ENCODE results near the gene MYBL2. TPM values are rescaled to one million over a fixed set of nuclear protein-coding genes. Genes with fewer than 3 reads are reported as not detected.

Gene MYBL2
- total RNA-seq, 8 experiments from 2014 or later = 1.1 to 47.3 (median 1.5) TPM; not detected in 1

DNA sequence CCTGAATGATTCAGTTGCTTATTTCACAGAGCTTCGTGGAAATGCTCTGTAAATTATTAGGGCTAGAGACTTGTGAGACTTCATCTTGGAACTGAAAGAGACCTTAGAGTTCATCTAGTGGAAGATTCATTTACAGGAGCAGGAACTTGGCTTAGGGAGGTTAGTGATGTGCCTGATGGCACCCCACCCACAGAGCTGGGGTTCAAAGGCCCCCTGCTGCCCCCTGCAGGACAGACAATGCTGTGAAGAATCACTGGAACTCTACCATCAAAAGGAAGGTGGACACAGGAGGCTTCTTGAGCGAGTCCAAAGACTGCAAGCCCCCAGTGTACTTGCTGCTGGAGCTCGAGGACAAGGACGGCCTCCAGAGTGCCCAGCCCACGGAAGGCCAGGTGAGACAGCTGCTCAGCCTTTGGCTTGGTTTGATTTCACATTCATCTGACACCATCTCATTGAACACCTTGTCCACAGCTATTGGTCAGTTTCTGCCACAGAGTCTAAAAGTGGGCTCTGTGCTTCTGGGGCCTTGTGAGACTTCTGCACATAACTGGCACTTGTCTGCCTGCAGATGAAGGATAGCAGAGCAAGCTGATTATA is 25.1 kb downstream of the MYBL2 start:
- H3K4me3 ChIP-seq = no peak overlapping the region
- 45 to 100% (median 80%) methylated on average over 1 to 4 of the region's 5 CpGs; no CpG with 5 or more reads in 5 of the 10 experiments for WGBS, 10 experiments
- peak in 3 of 8 experiments; percentile 79 to 85 (median 80) for ATAC-seq (replicated peaks in 6 of 8)
- H3K27ac ChIP-seq = no peak overlapping the region
- in situ Hi-C loops (cut with MboI; ENCODE audit: low pct_unique_long_range_greater_than_20kb in 2 of 9, low sequenced_read_pairs in 9 of 9, unreplicated experiment in 9 of 9) = loop anchor here in 1 of 9 experiments (10.0 kb wide), 1 partner anchor 147 kb away; no protein-coding TSS in a partner anchor
- no peaks in the 10 kb centered on the region for H3K4me1 ChIP-seq (replicated peaks in 1 of 2)

DNA sequence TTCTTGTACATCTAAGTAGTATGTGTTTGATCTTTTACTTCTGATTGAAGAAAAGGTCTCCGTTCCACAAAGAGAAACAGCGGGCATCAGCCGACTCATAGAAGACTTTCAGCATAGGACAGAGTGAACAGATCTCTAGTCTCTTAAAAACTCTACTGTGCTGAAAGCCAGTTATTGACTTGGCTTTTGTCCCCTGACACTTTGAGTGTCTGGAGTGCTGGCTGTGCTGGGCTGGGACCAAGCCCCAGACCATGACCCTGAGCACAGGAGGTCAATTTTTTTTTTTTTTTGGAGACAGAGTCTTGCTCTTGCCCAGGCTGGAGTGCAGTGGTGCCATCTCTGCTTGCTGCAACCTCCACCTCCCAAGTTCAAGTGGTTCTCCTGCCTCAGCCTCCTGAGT is 27.8 kb downstream of the MYBL2 start:
- WGBS, 10 experiments = 86 to 100% (median 98%) methylated on average over 1 to 3 of the region's 3 CpGs; no CpG with 5 or more reads in 2 of the 10 experiments
- in situ Hi-C loops (cut with MboI; ENCODE audit: low pct_unique_long_range_greater_than_20kb in 2 of 9, low sequenced_read_pairs in 9 of 9, unreplicated experiment in 9 of 9) = loop anchor here in 1 of 9 experiments (10.0 kb wide), 1 partner anchor 150 kb away; no protein-coding TSS in a partner anchor
- Histone ChIP-seq H3K4me3 (no peak overlapping the region), H3K27ac (no peak overlapping the region), H3K4me1 (replicated peaks in 1 of 2) (no peaks in the 10 kb centered on the region)
- ATAC-seq (replicated peaks in 6 of 8) = no peak

DNA sequence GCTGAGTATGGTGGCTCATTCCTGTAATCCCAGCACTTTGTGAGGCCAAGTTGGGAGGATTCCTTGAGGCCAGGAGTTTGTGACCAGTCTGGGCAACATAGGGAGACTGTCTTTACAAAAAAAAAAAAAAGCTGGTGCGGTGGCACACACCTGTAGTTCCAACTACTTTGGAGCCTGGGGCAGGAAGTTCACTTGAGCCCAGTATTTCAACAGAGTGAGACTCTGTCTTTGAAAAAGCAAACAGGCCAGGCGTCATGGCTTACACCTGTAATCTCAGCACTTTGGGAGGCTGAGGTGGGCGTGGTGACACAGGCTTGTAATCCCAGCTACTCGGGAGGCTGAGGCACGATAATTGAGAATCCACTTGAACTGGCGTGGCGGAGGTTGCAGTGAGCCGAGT is 28.7 kb downstream of the MYBL2 start:
- no peak overlapping the region for H3K4me3 ChIP-seq
- no peak overlapping the region for H3K27ac ChIP-seq
- 91 to 100% (median 99%) methylated on average over 3 to 8 of the region's 8 CpGs; no CpG with 5 or more reads in 5 of the 10 experiments for WGBS, 10 experiments
- ATAC-seq (replicated peaks in 6 of 8) = no peak
- in situ Hi-C loops (cut with MboI; ENCODE audit: low pct_unique_long_range_greater_than_20kb in 2 of 9, low sequenced_read_pairs in 9 of 9, unreplicated experiment in 9 of 9) = loop anchor here in 1 of 9 experiments (10.0 kb wide), 1 partner anchor 151 kb away; no protein-coding TSS in a partner anchor
- H3K4me1 ChIP-seq (replicated peaks in 1 of 2) = no peaks in the 10 kb centered on the region

DNA sequence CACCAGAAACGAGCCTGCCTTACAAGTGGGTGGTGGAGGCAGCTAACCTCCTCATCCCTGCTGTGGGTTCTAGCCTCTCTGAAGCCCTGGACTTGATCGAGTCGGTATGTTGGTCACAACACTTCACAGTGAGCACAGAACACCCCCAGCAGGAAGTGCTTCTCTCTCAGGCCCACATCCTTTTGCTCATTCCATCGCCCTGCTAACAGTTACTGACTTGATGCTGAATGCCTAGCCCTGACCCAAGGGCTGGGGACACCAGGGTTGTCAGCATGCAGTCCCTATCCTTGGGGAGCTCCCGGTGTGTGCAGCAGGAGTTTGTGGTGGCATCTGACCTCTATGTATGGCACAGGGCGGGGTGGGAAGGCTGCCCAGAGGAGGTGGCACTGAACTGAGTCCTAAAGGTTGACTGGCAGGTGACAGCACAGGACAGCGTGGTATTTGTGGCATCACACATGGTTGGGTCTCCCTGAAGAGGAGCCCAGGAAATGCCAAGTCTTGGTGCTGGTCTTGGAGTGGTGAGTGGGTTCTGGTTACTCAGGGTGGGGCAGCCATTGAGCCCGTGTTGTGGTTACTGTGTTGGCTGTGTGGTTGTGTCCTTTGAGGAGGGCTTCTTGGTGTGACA is 33.1 kb downstream of the MYBL2 start:
- H3K4me1 ChIP-seq (replicated peaks in 1 of 2) = no peaks in the 10 kb centered on the region
- no peak overlapping the region for H3K27ac ChIP-seq
- no peak overlapping the region for H3K4me3 ChIP-seq
- in situ Hi-C loops (cut with MboI; ENCODE audit: low pct_unique_long_range_greater_than_20kb in 2 of 9, low sequenced_read_pairs in 9 of 9, unreplicated experiment in 9 of 9) = loop anchor here in 1 of 9 experiments (10.0 kb wide), 1 partner anchor 155 kb away; no protein-coding TSS in a partner anchor
- no peak for ATAC-seq (replicated peaks in 6 of 8)
- WGBS, 10 experiments = 60 to 100% (median 93%) methylated on average over 1 to 4 of the region's 8 CpGs; no CpG with 5 or more reads in 4 of the 10 experiments

DNA sequence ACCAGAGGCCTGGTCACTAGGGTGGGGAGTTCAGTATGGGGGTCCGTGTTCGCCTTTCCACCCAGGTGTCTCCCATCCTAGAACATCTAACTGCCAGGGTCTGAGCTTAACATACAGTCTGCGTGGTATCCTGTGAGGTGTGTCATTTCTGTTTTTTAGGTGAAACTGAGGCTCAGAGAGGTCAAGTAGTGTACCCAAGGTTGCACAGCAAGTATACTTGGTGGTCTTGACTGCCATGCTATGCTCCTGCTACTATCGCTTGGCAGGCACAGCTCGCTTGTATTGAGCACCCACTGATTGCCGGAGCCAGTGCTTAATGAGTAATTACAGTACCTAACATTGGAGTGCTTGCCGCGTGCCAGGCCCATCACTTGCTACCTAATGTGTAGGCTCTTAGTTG is 33.7 kb downstream of the MYBL2 start:
- ATAC-seq (replicated peaks in 6 of 8) = no peak
- WGBS, 10 experiments = 83 to 100% (median 91%) methylated on average over 1 to 5 of the region's 8 CpGs; no CpG with 5 or more reads in 6 of the 10 experiments
- no peaks in the 10 kb centered on the region for H3K4me1 ChIP-seq (replicated peaks in 1 of 2)
- in situ Hi-C loops (cut with MboI; ENCODE audit: low pct_unique_long_range_greater_than_20kb in 2 of 9, low sequenced_read_pairs in 9 of 9, unreplicated experiment in 9 of 9) = no loop called here
- no peak overlapping the region for H3K27ac ChIP-seq
- no peak overlapping the region for H3K4me3 ChIP-seq

DNA sequence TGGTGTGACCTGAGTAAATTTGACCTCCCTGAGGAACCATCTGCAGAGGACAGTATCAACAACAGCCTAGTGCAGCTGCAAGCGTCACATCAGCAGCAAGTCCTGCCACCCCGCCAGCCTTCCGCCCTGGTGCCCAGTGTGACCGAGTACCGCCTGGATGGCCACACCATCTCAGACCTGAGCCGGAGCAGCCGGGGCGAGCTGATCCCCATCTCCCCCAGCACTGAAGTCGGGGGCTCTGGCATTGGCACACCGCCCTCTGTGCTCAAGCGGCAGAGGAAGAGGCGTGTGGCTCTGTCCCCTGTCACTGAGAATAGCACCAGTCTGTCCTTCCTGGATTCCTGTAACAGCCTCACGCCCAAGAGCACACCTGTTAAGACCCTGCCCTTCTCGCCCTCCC is 35.6 kb downstream of the MYBL2 start:
- no peak overlapping the region for H3K4me3 ChIP-seq
- no peak overlapping the region for H3K27ac ChIP-seq
- in situ Hi-C loops (cut with MboI; ENCODE audit: low pct_unique_long_range_greater_than_20kb in 2 of 9, low sequenced_read_pairs in 9 of 9, unreplicated experiment in 9 of 9) = no loop called here
- no peaks in the 10 kb centered on the region for H3K4me1 ChIP-seq (replicated peaks in 1 of 2)
- WGBS, 10 experiments = 90 to 100% (median 91%) methylated on average over 1 to 8 of the region's 14 CpGs; no CpG with 5 or more reads in 5 of the 10 experiments
- no peak for ATAC-seq (replicated peaks in 6 of 8)

DNA sequence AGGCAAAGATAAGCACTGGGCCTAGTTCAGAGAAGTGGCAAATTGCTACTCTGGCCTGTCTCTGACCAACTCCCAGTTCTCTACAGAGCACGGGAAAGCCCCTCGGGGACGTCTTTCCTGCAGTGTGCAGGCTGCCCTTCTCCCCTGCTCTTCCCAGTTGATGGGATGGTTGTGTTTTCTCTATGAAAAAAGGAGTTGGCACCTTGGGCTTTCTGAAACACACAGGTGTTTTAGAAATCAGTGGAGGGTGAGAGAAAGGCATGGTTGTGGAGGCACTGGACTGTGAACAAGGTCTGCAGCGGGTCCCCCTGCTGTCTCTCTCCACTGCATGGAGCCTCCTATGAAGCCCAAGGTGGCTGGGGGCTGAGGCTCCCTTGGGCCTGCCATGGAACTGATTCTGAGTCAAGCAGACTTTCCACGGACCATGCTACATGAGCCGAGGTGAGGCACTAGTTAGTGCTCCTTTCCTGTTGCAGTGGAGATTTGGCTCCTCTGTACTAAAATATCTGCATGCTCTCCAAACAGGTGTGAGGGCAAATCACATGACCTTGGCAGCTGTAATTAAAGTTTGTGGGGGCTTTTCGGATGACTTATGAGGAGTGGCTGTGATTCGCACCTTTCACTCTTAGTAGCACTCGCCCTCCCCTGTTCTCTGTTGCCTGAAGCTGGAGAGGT is 43.6 kb downstream of the MYBL2 start:
- in situ Hi-C loops (cut with MboI; ENCODE audit: low pct_unique_long_range_greater_than_20kb in 2 of 9, low sequenced_read_pairs in 9 of 9, unreplicated experiment in 9 of 9) = no loop called here
- H3K27ac ChIP-seq = no peak overlapping the region
- 86 to 100% (median 96%) methylated on average over 1 to 4 of the region's 9 CpGs for WGBS, 10 experiments
- no peak for ATAC-seq (replicated peaks in 6 of 8)
- no peaks in the 10 kb centered on the region for H3K4me1 ChIP-seq (replicated peaks in 1 of 2)
- H3K4me3 ChIP-seq = no peak overlapping the region

DNA sequence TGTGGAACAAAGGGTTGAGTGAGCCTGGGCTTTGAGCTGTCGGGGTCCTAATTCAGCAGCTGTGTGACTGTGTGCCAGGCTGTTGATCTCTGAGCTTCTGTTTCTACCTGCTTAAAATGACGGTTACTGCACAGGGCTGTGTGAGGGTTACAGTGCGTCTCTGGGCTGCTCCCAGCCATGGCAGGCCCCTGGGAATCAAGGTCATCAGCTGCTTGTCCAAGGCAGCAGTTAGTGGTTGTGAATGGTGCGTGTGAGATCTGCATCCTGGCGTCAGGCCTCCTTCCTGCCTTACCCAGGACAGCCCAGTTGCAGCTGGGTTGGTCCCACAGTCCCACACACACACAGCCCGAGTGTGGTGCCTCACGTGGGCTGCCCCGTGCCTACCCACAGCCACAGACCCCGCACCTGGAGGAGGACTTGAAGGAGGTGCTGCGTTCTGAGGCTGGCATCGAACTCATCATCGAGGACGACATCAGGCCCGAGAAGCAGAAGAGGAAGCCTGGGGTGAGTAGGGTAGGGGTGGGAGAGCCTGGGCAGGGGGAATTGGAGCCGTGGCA is 44.3 kb downstream of the MYBL2 start:
- ATAC-seq (replicated peaks in 6 of 8) = no peak
- in situ Hi-C loops (cut with MboI; ENCODE audit: low pct_unique_long_range_greater_than_20kb in 2 of 9, low sequenced_read_pairs in 9 of 9, unreplicated experiment in 9 of 9) = no loop called here
- H3K4me3 ChIP-seq = no peak overlapping the region
- 83 to 100% (median 100%) methylated on average over 1 to 4 of the region's 15 CpGs; no CpG with 5 or more reads in 2 of the 10 experiments for WGBS, 10 experiments
- no peaks in the 10 kb centered on the region for H3K4me1 ChIP-seq (replicated peaks in 1 of 2)
- H3K27ac ChIP-seq = no peak overlapping the region

DNA sequence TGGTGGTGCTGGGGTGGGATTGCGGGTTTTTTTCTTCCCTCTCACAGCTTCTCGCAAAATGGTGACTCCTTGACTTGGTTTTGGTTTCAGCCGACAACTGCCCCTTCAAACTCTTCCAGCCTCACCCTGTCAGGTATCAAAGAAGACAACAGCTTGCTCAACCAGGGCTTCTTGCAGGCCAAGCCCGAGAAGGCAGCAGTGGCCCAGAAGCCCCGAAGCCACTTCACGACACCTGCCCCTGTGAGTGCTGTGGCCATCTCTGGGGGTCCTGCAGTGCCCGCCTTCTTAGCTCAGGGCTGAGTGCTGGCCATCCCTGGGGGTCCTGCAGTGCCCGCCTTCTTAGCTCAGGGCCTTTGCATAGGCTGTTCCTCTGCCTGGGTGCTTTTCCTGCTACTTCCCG is 48.1 kb downstream of the MYBL2 start:
- WGBS, 10 experiments = 93 to 100% (median 100%) methylated on average over 1 to 6 of the region's 9 CpGs; no CpG with 5 or more reads in 4 of the 10 experiments

DNA sequence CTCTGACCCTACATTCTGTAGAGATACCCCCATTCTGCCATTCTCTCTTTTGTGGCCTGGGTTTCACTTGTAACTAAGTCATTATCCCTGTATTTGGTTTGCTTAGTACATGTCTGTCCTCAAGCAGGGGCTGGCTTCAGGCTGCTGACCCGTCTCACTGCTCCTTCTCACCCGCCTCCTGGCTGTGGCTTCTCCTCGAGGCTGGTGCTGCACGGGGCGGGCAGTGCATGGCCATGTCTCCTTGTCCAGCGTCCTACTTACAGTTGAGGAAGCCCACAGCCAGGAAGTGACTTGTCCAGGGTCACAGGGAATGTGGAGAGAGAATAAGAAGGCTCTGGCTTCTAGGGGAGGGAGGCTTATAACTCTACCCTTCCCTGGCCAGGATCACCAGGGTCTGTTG is 48.6 kb downstream of the MYBL2 start:
- H3K4me1 ChIP-seq (replicated peaks in 1 of 2) = no peaks in the 10 kb centered on the region
- in situ Hi-C loops (cut with MboI; ENCODE audit: low pct_unique_long_range_greater_than_20kb in 2 of 9, low sequenced_read_pairs in 9 of 9, unreplicated experiment in 9 of 9) = no loop called here
- no peak overlapping the region for H3K4me3 ChIP-seq
- H3K27ac ChIP-seq = no peak overlapping the region
- no peak for ATAC-seq (replicated peaks in 6 of 8)
- 40 to 100% (median 100%) methylated on average over 1 of the region's 6 CpGs; no CpG with 5 or more reads in 7 of the 10 experiments for WGBS, 10 experiments

More for the DNA sequence above, 48.1 kb downstream of the MYBL2 start:
- ATAC-seq (replicated peaks in 6 of 8) = no peak
- Histone ChIP-seq H3K27ac (no peak overlapping the region), H3K4me1 (replicated peaks in 1 of 2) (no peaks in the 10 kb centered on the region), H3K4me3 (no peak overlapping the region)
- in situ Hi-C loops (cut with MboI; ENCODE audit: low pct_unique_long_range_greater_than_20kb in 2 of 9, low sequenced_read_pairs in 9 of 9, unreplicated experiment in 9 of 9) = no loop called here

DNA sequence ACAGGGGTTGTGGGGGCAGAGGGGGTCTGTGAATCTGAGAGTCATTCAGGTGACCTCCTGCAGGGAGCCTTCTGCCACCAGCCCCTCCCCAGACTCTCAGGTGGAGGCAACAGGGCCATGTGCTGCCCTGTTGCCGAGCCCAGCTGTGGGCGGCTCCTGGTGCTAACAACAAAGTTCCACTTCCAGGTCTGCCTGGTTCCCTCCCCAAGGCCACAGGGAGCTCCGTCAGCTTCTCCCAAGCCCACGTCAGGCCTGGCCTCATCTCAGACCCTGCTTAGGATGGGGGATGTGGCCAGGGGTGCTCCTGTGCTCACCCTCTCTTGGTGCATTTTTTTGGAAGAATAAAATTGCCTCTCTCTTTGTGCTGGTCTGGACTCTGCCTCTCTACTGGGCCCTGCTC is 49.2 kb downstream of the MYBL2 start:
- ATAC-seq (replicated peaks in 6 of 8) = no peak
- WGBS, 10 experiments = 100% methylated on average over 1 of the region's 4 CpGs; no CpG with 5 or more reads in 9 of the 10 experiments
- in situ Hi-C loops (cut with MboI; ENCODE audit: low pct_unique_long_range_greater_than_20kb in 2 of 9, low sequenced_read_pairs in 9 of 9, unreplicated experiment in 9 of 9) = no loop called here
- no peak overlapping the region for H3K27ac ChIP-seq
- H3K4me1 ChIP-seq (replicated peaks in 1 of 2) = peaks cover 0 to 6% of the 10 kb centered on the region in 2 donors
- no peak overlapping the region for H3K4me3 ChIP-seq

DNA sequence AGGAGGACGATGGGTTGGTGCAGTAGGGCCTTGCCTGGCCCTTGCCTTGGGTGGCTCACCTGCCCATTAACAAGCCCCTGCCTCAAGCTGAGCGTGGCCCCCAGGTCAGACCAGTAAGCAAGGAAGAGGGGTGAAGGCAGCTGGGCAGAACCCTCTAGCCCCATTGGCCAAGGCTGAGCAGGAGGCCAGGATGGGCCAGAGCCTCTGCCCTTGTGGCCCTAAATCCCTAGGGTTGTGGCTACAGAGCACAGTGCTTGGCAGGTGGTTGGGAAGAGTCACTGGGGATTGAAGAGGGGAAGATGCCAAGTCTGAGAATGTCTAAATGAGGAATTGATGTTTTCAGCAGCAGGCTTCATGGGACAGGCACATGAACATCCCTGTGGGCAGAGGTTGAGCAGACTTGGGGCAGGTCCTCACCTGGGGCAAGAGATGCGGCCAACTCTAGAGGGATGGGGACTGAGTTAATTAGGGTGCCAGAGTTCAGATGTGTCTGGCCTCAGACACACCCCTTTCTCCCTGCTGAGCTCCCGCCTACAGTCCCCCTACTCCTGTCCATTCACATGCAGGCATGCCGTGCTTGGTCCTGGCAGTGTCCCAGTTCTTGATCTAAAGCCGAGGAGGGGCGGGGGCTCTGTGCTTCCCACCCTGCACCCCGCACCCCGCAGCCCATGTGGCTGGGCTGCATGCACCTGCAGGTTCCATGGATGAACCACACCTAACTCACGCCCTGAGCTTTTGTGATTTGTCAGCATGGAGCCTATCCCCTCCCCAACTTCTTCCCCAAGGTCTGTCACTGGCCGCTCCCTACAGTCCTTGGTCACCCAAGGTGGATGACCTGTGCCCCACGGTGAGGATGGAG is 50.1 kb downstream of the MYBL2 start:
- peak in 1 of 8 experiments; percentile 40 for ATAC-seq (replicated peaks in 6 of 8)
- WGBS, 10 experiments = 80 to 100% (median 85%) methylated on average over 1 to 4 of the region's 12 CpGs; no CpG with 5 or more reads in 6 of the 10 experiments
- Histone ChIP-seq H3K4me1 (replicated peaks in 1 of 2) (peaks cover 0 to 10% of the 10 kb centered on the region in 2 donors), H3K27ac (no peak overlapping the region), H3K4me3 (no peak overlapping the region)
- in situ Hi-C loops (cut with MboI; ENCODE audit: low pct_unique_long_range_greater_than_20kb in 2 of 9, low sequenced_read_pairs in 9 of 9, unreplicated experiment in 9 of 9) = no loop called here

Data from motor neuron (in vitro differentiated cells).